GM18951 (cell line): ENCODE data around the gene IL15RA.
"Not testable (repeated sequence)": the region's sequence is repeated elsewhere in the genome, so short reads cannot be mapped to it uniquely, and the experiment has no call there.

ENCODE experiments used
- POLR2A ChIP-seq: IDR thresholded peaks from 4 replicates; pipeline ENCODE4 v1.6.1; 2011; ENCODE audit warnings: mild to moderate bottlenecking; ENCODE audit not compliant: insufficient read length, insufficient read depth; ENCODE audit errors: extremely low read depth
- in situ Hi-C: fragments of 300-500 bp; cut with MboI; formaldehyde crosslinking; loops from one replicate; pipeline ENCODE4 v1.12.0; 2022; ENCODE audit warnings: low sequenced_read_pairs, mixed read lengths, inconsistent platforms; ENCODE audit not compliant: unreplicated experiment

The IL15RA gene

GRCh38 chr10:5910323-5911100 lies 66.8 kb downstream of the IL15RA start:
- in situ Hi-C loops, result no loop called here
- TF ChIP-seq POLR2A, result no peak

- in situ Hi-C loops, result not testable (repeated sequence)
These were observed 68.7 kb downstream of the IL15RA start for GRCh38 chr10:5908676-5909075.

DNA sequence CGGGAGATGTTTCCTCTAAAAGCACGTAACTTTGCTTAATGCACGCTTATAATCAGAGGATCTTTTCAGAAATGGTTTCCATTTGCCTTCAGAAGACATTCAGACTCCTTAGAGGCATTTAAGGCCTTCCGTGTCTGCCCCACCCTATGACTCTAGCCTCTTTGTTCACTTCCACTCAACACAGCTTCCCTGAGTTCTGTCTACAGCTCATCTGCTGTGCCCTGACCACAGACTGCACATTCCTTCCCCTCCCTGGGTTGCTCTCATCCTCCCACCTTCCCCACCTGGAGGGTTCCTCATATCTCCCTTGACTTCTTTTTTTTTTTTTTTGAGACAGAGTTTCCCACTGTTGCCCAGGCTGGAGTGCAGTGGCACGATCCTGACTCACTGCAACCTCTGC lies 70.7 kb downstream of the IL15RA start:
- in situ Hi-C loops, result no loop called here
- no peak for TF ChIP-seq POLR2A

- in situ Hi-C loops, result no loop called here
- TF ChIP-seq POLR2A, result no peak
These were observed 71.4 kb downstream of the IL15RA start for GRCh38 chr10:5905854-5906507.

GRCh38 chr10:5904227-5904626 lies 73.1 kb downstream of the IL15RA start:
- no peak for TF ChIP-seq POLR2A
- in situ Hi-C loops, result no loop called here

DNA sequence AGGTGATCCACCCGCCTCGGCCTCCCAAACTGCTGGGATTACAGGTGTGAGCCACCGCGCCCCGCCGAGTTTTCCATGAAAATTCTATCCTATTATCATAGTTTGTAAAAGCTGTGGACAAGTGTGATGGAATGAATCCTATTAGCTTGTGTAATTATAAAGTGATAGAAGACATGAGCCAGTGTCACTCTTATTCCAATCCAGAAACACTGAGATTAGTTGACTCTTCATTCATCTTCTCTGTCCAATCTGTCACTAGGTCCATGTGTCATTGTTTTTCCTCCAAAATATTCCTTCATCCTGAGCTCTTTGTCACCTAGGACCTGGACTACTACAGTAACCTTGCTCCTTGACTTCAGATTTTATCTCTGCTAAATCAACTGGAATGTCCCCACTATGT lies 73.8 kb downstream of the IL15RA start:
- in situ Hi-C loops, result no loop called here
- TF ChIP-seq POLR2A, result no peak

GRCh38 chr10:5902511-5903274 lies 74.7 kb downstream of the IL15RA start:
- in situ Hi-C loops, result no loop called here
- TF ChIP-seq POLR2A, result no peak
